WTC11 (cell line): ENCODE results near the gene DLX2.

ENCODE experiments used
- CREB1 ChIP-seq: sonication (generic); formaldehyde crosslinking; IDR thresholded peaks from 2 replicates; pipeline ENCODE4 v1.8.0; 2023; ENCODE audit warnings: mild to moderate bottlenecking, missing genetic modification reagents
- CTCF ChIP-seq: fragments of 200-600 bp; IDR thresholded peaks from 2 replicates; pipeline ENCODE4 v1.8.0; 2022; ENCODE audit warnings: antibody characterized with exemption
- ETV6 ChIP-seq: sonication (generic); formaldehyde crosslinking; IDR thresholded peaks from 2 replicates; pipeline ENCODE4 v1.8.1; 2022; ENCODE audit warnings: mild to moderate bottlenecking, missing genetic modification reagents
- FOXJ3 ChIP-seq: sonication (generic); formaldehyde crosslinking; IDR thresholded peaks from 2 replicates; pipeline ENCODE4 v1.9.0; 2021; ENCODE audit warnings: missing genetic modification reagents, mild to moderate bottlenecking, borderline replicate concordance
- FOXK1 ChIP-seq: sonication (generic); formaldehyde crosslinking; IDR thresholded peaks from 2 replicates; pipeline ENCODE4 v1.8.0; 2022; ENCODE audit warnings: mild to moderate bottlenecking, moderate library complexity, missing genetic modification reagents
- IRF1 ChIP-seq: sonication (generic); formaldehyde crosslinking; IDR thresholded peaks from 2 replicates; pipeline ENCODE4 v1.8.0; 2023; ENCODE audit warnings: missing genetic modification reagents
- IRF2 ChIP-seq: sonication (generic); formaldehyde crosslinking; IDR thresholded peaks from 2 replicates; pipeline ENCODE4 v1.8.0; 2022; ENCODE audit warnings: low read depth, missing genetic modification reagents, borderline replicate concordance
- MYBL2 ChIP-seq: sonication (generic); formaldehyde crosslinking; IDR thresholded peaks from 2 replicates; pipeline ENCODE4 v1.8.1; 2023; ENCODE audit warnings: mild to moderate bottlenecking, moderate library complexity, missing genetic modification reagents
- NR2C2 ChIP-seq: sonication (generic); formaldehyde crosslinking; IDR thresholded peaks from 2 replicates; pipeline ENCODE4 v1.8.0; 2022; ENCODE audit warnings: mild to moderate bottlenecking, missing genetic modification reagents
- TEAD4 ChIP-seq: sonication (generic); formaldehyde crosslinking; IDR thresholded peaks from 2 replicates; pipeline ENCODE4 v1.8.0; 2022; ENCODE audit warnings: mild to moderate bottlenecking, missing genetic modification reagents
- USF2 ChIP-seq: sonication (generic); formaldehyde crosslinking; IDR thresholded peaks from 2 replicates; pipeline ENCODE4 v1.8.1; 2023; ENCODE audit warnings: mild to moderate bottlenecking, missing genetic modification reagents, moderate library complexity
- ZNF232 ChIP-seq: sonication (generic); formaldehyde crosslinking; IDR thresholded peaks from 2 replicates; pipeline ENCODE4 v1.8.0; 2022; ENCODE audit warnings: mild to moderate bottlenecking, missing genetic modification reagents
- ZNF425 ChIP-seq: fragments of 250-450 bp; sonication (Bioruptor Pico); conservative IDR thresholded peaks from 2 replicates; pipeline ENCODE4 v1.9.0; 2021; ENCODE audit warnings: mild to moderate bottlenecking

GRCh38 chr2:172080641-172081220 lies 22.0 kb downstream of the DLX2 start:
- TF ChIP-seq USF2 (CRISPR knock-in tag) (no peak), FOXK1 (no peak), TEAD4 (CRISPR knock-in tag) (no peak), FOXJ3 (no peak), NR2C2 (CRISPR knock-in tag) (no peak), CTCF (no peak), IRF1 (CRISPR knock-in tag) (no peak), CREB1 (no peak), IRF2 (CRISPR knock-in tag) (no peak), ZNF425 (CRISPR knock-in tag) (no peak), MYBL2 (CRISPR knock-in tag) (no peak), ZNF232 (CRISPR knock-in tag) (no peak), ETV6 (no peak)
